BLaER1 (cell line): ENCODE results near the gene ARTN.

Experiments
- H3K27ac ChIP-seq: shearing (Covaris generic); formaldehyde crosslinking; 2 replicates; pipeline ENCODE4 v1.8.1; 2022
- H3K27me3 ChIP-seq: shearing (Covaris generic); formaldehyde crosslinking; 2 replicates; pipeline ENCODE4 v1.8.1; 2022
- H3K36me3 ChIP-seq: shearing (Covaris generic); formaldehyde crosslinking; 2 replicates; pipeline ENCODE4 v1.8.1; 2022
- H3K4me1 ChIP-seq: shearing (Covaris generic); formaldehyde crosslinking; 2 replicates; pipeline ENCODE4 v1.8.1; 2022
- H3K4me2 ChIP-seq: shearing (Covaris generic); formaldehyde crosslinking; 2 replicates; pipeline ENCODE4 v1.8.1; 2022
- H3K4me3 ChIP-seq: shearing (Covaris generic); formaldehyde crosslinking; 2 replicates; pipeline ENCODE4 v1.8.1; 2022
- H3K9ac ChIP-seq: shearing (Covaris generic); formaldehyde crosslinking; 2 replicates; pipeline ENCODE4 v1.8.1; 2022
- H3K9me3 ChIP-seq: shearing (Covaris generic); formaldehyde crosslinking; 2 replicates; pipeline ENCODE4 v1.8.1; 2022
- H4K20me1 ChIP-seq: shearing (Covaris generic); formaldehyde crosslinking; 2 replicates; pipeline ENCODE4 v1.8.1; 2022
- Cebpa-rat ChIP-seq: shearing (Covaris generic); IDR thresholded peaks from 2 replicates; pipeline ENCODE4 v1.8.1; 2022

ARTN gene

DNA sequence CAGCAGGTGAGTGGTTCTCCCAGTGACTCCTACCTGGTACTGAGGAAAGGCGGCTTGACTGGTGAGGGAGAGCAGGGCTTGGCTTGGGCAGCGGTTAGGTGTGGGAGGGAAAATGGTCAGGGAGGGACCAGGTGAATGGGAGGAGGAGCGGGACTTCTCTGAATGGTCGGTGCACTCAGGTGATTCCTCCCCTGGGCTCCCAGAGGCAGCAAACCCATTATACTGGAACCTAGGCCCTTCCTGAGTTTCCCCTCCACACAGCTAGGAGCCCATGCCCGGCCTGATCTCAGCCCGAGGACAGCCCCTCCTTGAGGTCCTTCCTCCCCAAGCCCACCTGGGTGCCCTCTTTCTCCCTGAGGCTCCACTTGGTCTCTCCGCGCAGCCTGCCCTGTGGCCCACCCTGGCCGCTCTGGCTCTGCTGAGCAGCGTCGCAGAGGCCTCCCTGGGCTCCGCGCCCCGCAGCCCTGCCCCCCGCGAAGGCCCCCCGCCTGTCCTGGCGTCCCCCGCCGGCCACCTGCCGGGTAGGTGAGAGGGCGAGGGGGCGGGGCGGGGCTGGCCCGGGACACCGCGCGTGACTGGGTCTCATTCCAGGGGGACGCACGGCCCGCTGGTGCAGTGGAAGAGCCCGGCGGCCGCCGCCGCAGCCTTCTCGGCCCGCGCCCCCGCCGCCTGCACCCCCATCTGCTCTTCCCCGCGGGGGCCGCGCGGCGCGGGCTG is 2.3 kb downstream of the ARTN start:
- Histone ChIP-seq H3K9me3 (no peaks in the 10 kb centered on the region), H3K27ac (no peak overlapping the region), H3K4me3 (peak overlapping the region; percentile 66), H3K4me1 (peaks cover 47% of the 10 kb centered on the region), H3K9ac (no peak overlapping the region), H3K27me3 (peaks cover 65% of the 10 kb centered on the region), H3K36me3 (peaks cover 18% of the 10 kb centered on the region; the same call in 1 of the 2 replicates), H4K20me1 (peaks cover 51% of the 10 kb centered on the region), H3K4me2 (peak overlapping the region; percentile 83)
- no peak for TF ChIP-seq Cebpa-rat

DNA sequence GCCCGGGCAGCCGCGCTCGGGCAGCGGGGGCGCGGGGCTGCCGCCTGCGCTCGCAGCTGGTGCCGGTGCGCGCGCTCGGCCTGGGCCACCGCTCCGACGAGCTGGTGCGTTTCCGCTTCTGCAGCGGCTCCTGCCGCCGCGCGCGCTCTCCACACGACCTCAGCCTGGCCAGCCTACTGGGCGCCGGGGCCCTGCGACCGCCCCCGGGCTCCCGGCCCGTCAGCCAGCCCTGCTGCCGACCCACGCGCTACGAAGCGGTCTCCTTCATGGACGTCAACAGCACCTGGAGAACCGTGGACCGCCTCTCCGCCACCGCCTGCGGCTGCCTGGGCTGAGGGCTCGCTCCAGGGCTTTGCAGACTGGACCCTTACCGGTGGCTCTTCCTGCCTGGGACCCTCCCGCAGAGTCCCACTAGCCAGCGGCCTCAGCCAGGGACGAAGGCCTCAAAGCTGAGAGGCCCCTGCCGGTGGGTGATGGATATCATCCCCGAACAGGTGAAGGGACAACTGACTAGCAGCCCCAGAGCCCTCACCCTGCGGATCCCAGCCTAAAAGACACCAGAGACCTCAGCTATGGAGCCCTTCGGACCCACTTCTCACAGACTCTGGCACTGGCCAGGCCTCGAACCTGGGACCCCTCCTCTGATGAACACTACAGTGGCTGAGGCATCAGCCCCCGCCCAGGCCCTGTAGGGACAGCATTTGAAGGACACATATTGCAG is 3.0 kb downstream of the ARTN start:
- Histone ChIP-seq H3K27me3 (peaks cover 65% of the 10 kb centered on the region), H3K4me1 (peaks cover 45% of the 10 kb centered on the region), H3K27ac (no peak overlapping the region), H3K4me3 (peak overlapping the region; percentile 66), H3K36me3 (peaks cover 18% of the 10 kb centered on the region; the same call in 1 of the 2 replicates), H3K9ac (no peak overlapping the region), H4K20me1 (peaks cover 51% of the 10 kb centered on the region), H3K9me3 (no peaks in the 10 kb centered on the region), H3K4me2 (peak overlapping the region; percentile 83)
- no peak for TF ChIP-seq Cebpa-rat

- no peak overlapping the region for H3K4me3 ChIP-seq
- peaks cover 61% of the 10 kb centered on the region for H3K27me3 ChIP-seq
- peaks cover 38% of the 10 kb centered on the region for H3K4me1 ChIP-seq
- peaks cover 49% of the 10 kb centered on the region for H4K20me1 ChIP-seq
- no peak overlapping the region for H3K27ac ChIP-seq
- no peak overlapping the region for H3K9ac ChIP-seq
- TF ChIP-seq Cebpa-rat: no peak
- H3K36me3 ChIP-seq: peaks cover 18% of the 10 kb centered on the region; the same call in 1 of the 2 replicates
- no peak overlapping the region for H3K4me2 ChIP-seq
- H3K9me3 ChIP-seq: no peaks in the 10 kb centered on the region
These were observed 3.7 kb downstream of the ARTN start for GRCh38 chr1:43937179-43937865.

GRCh38 chr1:43938383-43938782 is 4.8 kb downstream of the ARTN start:
- H3K27ac ChIP-seq: no peak overlapping the region
- peaks cover 25% of the 10 kb centered on the region; the same call in 1 of the 2 replicates for H3K36me3 ChIP-seq
- peaks cover 44% of the 10 kb centered on the region for H4K20me1 ChIP-seq
- no peak overlapping the region for H3K4me3 ChIP-seq
- no peak overlapping the region for H3K9ac ChIP-seq
- H3K27me3 ChIP-seq: peaks cover 50% of the 10 kb centered on the region
- no peak overlapping the region for H3K4me2 ChIP-seq
- H3K4me1 ChIP-seq: peaks cover 27% of the 10 kb centered on the region
- H3K9me3 ChIP-seq: no peaks in the 10 kb centered on the region
- no peak for TF ChIP-seq Cebpa-rat

- no peak overlapping the region for H3K4me3 ChIP-seq
- peaks cover 44% of the 10 kb centered on the region for H3K27me3 ChIP-seq
- no peaks in the 10 kb centered on the region for H3K9me3 ChIP-seq
- peaks cover 29% of the 10 kb centered on the region; the same call in 1 of the 2 replicates for H3K36me3 ChIP-seq
- no peak overlapping the region for H3K4me2 ChIP-seq
- peaks cover 44% of the 10 kb centered on the region for H4K20me1 ChIP-seq
- H3K9ac ChIP-seq: no peak overlapping the region
- H3K4me1 ChIP-seq: peaks cover 22% of the 10 kb centered on the region
- H3K27ac ChIP-seq: no peak overlapping the region
- TF ChIP-seq Cebpa-rat: no peak
These were observed 5.4 kb downstream of the ARTN start for GRCh38 chr1:43938892-43939587.

GRCh38 chr1:43942411-43942810 is 8.8 kb downstream of the ARTN start:
- Histone ChIP-seq H3K36me3 (peaks cover 22% of the 10 kb centered on the region; the same call in 1 of the 2 replicates), H3K4me1 (peaks cover 23% of the 10 kb centered on the region), H3K9me3 (no peaks in the 10 kb centered on the region), H3K27me3 (peaks cover 10% of the 10 kb centered on the region), H3K4me3 (no peak overlapping the region), H3K4me2 (no peak overlapping the region), H3K9ac (no peak overlapping the region), H4K20me1 (peaks cover 16% of the 10 kb centered on the region), H3K27ac (no peak overlapping the region)
- TF ChIP-seq Cebpa-rat: no peak

GRCh38 chr1:43944860-43945259 is 11.3 kb downstream of the ARTN start:
- Histone ChIP-seq H3K27me3 (no peaks in the 10 kb centered on the region), H3K4me3 (no peak overlapping the region), H3K9ac (no peak overlapping the region), H3K36me3 (peaks cover 22% of the 10 kb centered on the region), H3K4me1 (peaks cover 38% of the 10 kb centered on the region), H3K27ac (no peak overlapping the region), H3K9me3 (no peaks in the 10 kb centered on the region), H4K20me1 (peaks cover 19% of the 10 kb centered on the region; the same call in 1 of the 2 replicates), H3K4me2 (peak overlapping the region; percentile 93)
- no peak for TF ChIP-seq Cebpa-rat

GRCh38 chr1:43945674-43946235 is 12.2 kb downstream of the ARTN start:
- Histone ChIP-seq H3K9me3 (no peaks in the 10 kb centered on the region), H3K4me1 (peaks cover 38% of the 10 kb centered on the region), H3K4me3 (peak overlapping the region; percentile 81), H3K9ac (peak overlapping the region; percentile 97), H3K27me3 (no peaks in the 10 kb centered on the region), H4K20me1 (peaks cover 19% of the 10 kb centered on the region; the same call in 1 of the 2 replicates), H3K27ac (peak overlapping the region; percentile 99), H3K36me3 (peaks cover 31% of the 10 kb centered on the region), H3K4me2 (peak overlapping the region; percentile 93)
- TF ChIP-seq Cebpa-rat: no peak
